GM18499 (cell line): ENCODE data around the gene SEC31A.

Source experiments
- ATAC-seq: cut with Tn5 transposase; IDR thresholded peaks from one replicate; pipeline ENCODE4 v1.9.1; 2021; ENCODE audit warnings: moderate number of reproducible peaks; ENCODE audit not compliant: insufficient read depth, unreplicated experiment

The SEC31A gene

DNA sequence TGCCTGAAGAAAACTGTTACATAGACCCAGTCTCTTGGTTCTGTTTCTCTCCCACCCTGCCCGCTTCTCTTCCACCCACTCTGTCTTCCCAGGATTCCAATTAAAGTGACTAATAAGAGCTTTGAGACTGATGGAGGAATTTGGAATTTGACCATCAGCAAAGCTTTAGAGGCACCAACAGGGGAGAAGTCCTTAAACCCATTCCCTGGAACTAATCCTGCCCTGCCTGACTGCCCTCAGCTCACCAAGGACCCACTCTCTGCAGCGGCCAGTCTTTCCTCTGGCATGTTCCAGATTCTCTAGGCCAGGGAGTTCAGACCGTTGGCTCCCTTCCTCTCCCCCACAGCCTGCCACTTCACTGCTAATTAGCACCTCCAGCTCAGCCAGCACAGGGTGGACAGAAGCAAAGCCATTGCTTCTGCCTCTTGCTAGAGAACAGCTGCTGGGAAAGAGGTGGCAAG is 116.2 kb downstream of the SEC31A start:
- ATAC-seq, result no peak

DNA sequence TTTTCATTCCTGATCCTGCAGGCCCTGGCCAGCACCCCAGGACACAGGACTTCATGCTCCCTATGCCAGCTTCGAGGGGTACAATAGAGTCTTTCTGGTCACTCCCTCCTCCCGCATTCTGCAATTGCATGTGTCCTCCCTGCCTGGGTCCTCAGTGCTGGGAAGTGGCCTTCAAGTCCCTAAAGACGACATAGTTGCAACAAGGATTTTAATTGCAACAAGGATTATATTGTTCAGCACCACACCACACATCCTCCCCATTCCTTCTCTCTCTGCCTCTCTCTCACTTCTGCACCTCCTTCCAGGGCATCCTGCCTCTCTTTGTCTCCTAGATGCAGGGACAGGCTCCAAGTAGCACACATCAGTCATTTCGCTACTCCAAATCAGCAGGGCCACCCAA is 117.9 kb downstream of the SEC31A start:
- no peak for ATAC-seq

DNA sequence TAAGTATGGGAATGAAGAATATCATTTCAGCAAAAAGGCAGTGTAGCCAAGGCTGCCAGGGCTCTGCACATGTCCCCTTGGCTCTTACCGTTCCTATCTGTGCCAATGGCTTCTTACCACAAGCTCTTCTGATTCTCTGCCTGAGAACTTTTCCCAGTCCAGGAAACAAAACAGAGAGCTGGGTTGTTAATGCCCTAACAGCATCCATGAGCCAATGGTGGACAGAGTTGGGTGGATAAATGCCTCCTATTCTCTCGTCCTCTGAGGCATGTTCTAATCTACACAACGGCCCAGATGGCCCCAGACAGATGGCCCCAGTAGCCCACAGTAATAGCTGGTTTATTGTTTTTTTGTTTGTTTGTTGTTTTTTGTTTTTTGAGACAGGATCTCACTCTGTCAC is 120.3 kb downstream of the SEC31A start:
- ATAC-seq, result no peak
